ENCODE results near the gene PCSK7.

The PCSK7 gene

GRCh38 chr11:117180020-117180419 is 51.9 kb downstream of the PCSK7 start:
- no peak for DNase-seq

GRCh38 chr11:117179048-117179999 is 52.5 kb downstream of the PCSK7 start:
- DNase-seq = peak; percentile 8

GRCh38 chr11:117178210-117179034 is 53.5 kb downstream of the PCSK7 start, which contains the start of gene SIDT2:
Gene SIDT2, plus strand, starts transcription at chr11:117178743. Its CDS starts 521 bp downstream, at chr11:117179264.
- DNase-seq = peak; percentile 84

DNA sequence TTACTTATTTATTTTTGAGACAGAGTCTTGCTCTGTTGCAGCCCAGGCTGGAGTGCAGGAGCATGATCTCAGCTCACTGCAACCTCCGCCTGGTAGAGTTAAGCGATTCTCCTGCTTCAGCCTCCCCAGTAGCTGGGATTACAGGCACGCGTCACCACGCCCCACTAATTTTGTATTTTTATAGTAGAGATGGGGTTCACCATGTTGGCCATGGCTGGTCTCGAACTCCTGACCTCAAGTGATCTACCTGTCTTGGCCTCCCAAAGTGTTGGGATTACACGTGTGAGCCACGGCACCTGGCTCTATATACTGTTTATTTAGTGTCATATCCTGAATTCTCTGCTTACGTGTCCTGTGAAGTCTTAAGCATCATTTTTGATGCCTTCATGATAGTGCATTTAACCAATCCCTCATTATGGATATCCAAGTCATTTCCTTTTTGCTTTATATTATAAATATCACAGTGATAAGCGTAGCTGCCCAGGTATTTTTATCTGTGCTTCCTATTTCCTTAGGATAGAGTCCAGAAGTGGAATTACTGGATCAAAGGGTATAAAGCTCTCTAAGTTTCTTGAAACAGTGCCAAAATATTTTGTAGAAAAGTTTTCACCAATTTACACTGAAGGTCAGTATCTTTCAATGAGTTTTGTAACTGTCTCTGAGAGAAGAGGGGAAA is 54.2 kb downstream of the PCSK7 start:
- DNase-seq = no peak

DNA sequence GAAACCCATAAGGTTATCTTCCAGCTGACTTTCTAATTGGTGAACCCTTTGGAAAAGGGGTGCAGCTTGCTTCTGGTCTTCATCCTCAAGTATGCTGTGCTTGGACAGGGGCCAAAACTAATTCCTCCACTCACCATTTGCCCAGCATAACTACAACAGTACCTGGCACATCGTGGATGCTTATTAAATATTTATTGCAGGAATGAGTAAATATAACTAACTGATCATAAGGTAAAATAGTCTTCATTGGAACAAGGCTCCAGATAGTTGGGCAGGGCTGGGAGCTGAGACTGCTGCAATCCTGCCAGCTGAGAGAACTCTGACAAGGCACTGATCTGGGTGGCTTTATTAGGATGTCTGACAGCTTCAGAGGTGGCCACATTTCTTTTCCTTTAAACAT is 55.7 kb downstream of the PCSK7 start:
- DNase-seq = no peak

DNA sequence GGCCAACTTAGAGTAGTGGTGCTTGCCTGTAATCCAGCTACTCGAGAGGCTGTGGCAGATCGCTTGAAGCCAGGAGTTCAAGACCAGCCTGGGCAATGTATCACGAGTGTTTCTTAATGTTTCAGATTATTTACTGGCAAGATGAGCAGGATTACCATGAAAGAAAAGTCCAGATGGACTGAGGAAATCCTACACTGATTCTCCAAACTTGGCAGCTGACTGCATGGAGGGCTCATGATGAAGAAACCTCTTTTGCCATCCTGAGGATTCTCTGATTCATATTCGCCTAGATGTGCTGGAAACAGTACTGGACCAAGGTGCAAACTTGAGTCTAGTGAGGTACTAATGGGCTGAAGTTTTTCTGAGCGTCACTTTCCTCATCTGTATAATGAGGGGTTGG is 56.1 kb downstream of the PCSK7 start:
- no peak for DNase-seq

DNA sequence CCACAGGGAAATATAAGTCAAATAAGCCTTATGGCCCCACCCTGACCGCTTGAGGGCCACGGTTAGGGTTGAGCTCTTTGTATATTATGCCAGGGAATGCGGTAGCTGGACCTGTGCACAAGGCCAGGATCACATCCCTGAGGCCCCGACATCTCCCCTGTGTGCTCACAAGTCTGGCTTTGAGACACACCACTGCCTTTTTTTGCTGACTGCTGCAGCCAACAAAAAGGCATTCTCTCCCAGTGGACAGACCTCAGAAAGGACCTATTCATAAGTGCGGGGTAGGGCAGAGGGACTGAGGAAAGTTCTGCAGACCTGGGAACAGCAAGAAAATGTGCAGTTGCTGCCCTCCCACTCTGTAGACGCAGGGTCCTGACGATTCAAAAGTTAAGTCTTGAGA is 56.8 kb downstream of the PCSK7 start:
- no peak for DNase-seq

GRCh38 chr11:117172724-117173421 is 59.0 kb downstream of the PCSK7 start:
- DNase-seq = no peak

DNA sequence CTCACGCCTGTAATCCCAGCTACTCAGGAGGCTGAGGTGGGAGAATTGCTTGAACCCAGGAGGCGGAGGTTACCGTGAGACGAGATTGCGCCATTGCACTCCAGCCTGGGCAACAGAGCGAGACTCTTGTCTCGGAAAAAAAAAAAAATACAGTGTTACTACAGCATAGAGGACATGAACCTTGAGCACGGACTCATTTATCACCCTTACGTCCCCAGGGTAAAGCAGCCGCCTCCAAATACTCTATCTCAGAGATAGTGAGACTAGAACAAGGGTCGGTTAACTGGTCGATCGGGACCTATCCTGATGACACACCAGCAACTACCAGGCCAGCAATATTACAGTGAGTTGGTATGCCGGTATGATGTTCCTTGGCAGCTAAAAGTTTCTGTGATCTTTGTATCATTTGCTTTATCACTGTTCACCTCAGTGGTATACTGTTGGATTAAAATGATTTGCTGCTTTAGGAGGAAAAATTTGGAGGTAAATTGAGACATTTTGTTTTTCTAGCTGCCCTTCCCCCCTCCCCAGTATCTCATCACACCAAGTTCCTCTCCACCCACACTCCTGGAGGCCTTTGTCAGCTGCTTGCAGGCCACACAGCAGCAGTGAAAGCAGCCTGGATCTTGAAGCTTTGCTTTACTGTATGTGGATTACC is 60.3 kb downstream of the PCSK7 start:
- DNase-seq = no peak

- DNase-seq = no peak
These were observed 60.9 kb downstream of the PCSK7 start for GRCh38 chr11:117171007-117171403.

DNA sequence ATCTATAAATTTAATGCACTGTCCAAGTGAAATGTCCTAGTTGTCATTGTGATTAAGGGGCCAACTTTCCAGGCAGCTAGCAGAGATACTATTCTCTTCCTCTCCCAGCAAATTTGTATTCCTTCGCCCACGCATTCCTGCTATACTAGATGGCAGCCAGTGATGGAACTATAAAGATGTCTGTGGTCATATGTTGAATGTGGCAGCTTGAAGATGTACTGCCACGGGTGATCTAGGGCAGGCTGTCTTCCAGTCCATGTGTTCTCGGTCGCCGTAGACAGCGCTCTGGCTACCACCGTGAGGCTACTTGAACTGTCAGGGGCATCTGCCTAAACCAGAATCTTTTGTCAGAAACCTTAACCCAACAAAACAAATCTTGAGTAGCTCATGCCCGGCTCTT is 61.7 kb downstream of the PCSK7 start:
- no peak for DNase-seq

GRCh38 chr11:117169736-117170135 is 62.1 kb downstream of the PCSK7 start:
- DNase-seq = no peak

DNA sequence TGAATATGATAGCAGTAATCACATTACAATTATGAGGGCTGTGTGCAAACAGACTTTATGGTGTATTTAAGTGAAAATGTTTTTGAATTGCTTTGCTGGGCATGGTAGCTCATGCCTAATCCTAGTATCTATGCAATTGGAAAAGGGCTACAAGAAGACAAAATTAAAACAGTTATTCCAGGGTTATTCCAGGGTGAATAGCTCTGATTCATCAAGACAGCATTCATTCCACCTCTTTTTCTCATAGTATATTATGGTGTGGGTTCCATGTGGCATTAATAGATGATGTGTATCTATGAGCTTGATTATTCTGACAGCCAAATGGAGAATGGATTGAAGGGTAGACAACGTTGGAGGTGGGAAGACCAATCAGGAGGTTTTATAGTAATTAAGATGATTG is 65.4 kb downstream of the PCSK7 start:
- DNase-seq = no peak

DNA sequence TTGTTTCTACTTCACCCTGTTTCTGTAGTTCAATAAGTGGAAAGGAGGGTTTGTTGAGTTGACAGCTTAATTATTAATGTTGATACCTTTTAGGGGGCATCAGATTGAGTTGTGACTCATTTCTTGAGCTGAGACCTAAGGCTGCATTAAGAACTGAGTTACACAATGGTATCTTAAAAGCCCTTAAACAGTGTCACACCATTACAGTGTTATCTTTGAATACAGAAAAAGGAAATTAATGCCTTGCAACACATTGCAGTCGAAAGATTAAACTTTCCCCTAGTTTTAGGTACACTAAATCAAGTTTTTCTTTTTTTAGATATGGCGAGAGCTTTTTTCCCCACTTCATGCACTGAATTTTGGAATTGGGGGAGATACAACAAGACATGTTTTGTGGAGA is 71.0 kb downstream of the PCSK7 start:
- no peak for DNase-seq

GRCh38 chr11:117159892-117160291 is 72.0 kb downstream of the PCSK7 start:
- no peak for DNase-seq

- no peak for DNase-seq
These were observed 74.4 kb downstream of the PCSK7 start for GRCh38 chr11:117157507-117157906.

DNA sequence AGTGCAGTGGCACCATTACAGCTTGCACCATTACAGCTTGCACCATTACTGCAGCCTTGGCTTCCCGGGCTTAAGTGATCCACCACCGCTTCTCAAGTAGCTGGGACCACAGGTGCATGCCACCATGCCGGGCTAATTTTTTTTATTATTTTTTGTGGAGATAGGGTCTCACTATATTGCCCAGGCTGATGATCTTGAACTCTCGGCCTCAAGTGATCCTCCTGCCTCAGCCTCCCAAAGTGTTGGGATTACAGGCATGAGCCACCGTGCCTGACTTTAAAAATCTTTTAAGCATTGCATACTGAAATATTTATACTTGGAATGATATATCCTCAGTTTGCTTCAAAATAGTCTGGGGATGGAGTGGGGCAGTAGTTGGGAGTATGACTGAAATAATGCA is 77.4 kb downstream of the PCSK7 start:
- no peak for DNase-seq
